HG02885 (cell line): ENCODE measurements around the gene SIT1.
"Not testable (repeated sequence)": the region's sequence is repeated elsewhere in the genome, so short reads cannot be mapped to it uniquely, and the experiment has no call there.

Source experiments
- ATAC-seq: cut with Tn5 transposase; IDR thresholded peaks from one replicate; pipeline ENCODE4 v1.9.1; 2021; ENCODE audit warnings: mild to moderate bottlenecking; ENCODE audit not compliant: unreplicated experiment, poor library complexity

SIT1 gene

DNA sequence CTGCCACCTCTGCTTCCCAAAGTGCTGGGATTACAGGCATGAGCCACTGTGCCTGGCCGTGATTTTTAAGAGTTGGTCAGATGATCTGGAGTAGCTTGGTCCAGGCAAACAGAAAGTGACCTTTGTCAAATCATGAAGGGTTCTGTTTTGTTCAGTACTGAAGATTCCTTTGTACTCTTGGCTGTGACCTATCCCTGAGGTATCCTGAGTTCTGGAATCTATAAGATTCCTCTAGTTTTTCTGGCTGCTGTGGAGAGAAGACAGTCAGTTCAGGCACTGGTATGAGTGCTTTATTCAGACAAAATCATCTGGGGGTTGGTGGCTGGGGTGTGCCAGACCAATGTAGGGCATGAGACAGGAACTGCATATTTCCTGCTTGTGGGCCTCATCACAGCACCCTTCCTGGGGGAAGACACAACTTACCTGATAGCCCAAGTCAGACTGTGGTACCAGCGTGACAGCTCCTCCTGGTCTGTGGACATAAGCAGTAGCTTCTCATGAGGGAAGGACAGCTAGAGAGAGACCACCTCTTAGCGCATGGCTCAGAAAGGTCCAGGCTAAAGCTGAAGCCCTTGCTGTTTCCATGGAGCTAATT lies 11.1 kb upstream of the SIT1 start:
- no peak for ATAC-seq

GRCh38 chr9:35660966-35661415 lies 10.3 kb upstream of the SIT1 start:
- no peak for ATAC-seq

GRCh38 chr9:35659340-35659739 lies 8.6 kb upstream of the SIT1 start:
- no peak for ATAC-seq

- no peak for ATAC-seq
Observed at GRCh38 chr9:35658968-35659220, 8.2 kb upstream of the SIT1 start.

DNA sequence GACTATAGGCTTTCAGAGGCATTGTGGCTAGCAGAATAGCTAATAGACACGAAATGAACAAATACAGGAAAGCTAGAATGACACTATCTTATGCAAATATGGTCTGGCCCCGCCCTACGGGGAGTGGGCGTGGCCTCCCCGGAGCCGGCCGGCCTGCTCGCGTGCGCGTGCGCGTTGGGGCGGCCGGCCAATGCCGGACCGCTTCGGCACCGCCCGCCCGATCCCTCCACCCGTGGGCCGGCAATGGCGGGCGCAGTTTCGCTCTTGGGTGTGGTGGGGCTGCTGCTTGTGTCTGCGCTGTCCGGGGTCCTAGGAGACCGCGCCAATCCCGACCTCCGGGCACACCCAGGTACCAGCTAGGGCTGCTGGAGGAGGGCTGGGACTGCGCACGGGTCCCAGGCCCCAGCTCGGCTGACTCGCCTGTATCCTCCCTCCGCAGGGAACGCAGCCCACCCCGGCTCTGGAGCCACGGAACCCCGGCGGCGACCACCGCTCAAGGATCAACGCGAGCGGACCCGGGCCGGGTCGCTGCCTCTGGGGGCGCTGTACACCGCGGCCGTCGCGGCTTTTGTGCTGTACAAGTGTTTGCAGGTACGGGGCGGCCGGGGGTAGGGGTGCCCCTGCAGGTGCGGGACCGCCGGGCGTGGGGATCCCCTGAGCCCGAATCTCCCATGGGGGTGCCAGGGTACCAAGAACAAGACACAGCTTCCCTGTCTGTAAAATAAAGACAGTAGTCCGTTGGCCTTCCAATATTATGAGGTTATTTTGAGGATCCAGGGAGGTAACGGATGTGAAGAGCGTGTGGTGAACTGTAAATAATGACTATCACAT lies 7.6 kb upstream of the SIT1 start, which contains the start of gene CCDC107:
CCDC107 (plus strand) TSS at position 156 of the 831 bp plus-strand sequence; CDS start at position 244, 88 bp downstream.
- peak; percentile 72 for ATAC-seq

- ATAC-seq = peak; percentile 88
Observed at GRCh38 chr9:35657546-35658136, 6.9 kb upstream of the SIT1 start, which contains the start of gene RMRP. RMRP (minus strand) TSS chr9:35658019.

- ATAC-seq = no peak
Observed at GRCh38 chr9:35656831-35657545, 6.3 kb upstream of the SIT1 start.

DNA sequence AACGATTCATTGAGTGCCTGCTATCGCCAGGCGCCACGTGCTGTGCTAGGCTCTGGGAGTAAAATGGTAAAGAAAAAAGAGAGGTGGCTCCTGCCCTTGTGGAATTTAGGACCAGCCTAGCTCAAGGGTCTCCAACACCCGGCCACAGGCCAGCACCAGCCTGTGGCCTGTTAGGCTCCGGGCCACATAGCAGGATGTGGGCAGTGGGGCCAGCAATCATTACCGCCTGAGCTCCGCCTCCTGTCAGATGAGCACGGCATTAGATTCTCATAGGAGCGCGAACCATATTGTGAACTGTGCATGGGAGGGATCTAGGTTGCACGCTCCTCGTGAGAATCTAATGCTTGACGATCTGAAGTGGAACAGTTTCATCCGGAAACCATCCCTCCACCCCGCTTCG lies 5.6 kb upstream of the SIT1 start:
- no peak for ATAC-seq

GRCh38 chr9:35653611-35654010 lies 2.9 kb upstream of the SIT1 start:
- no peak for ATAC-seq

GRCh38 chr9:35652829-35653209 lies 2.1 kb upstream of the SIT1 start:
- ATAC-seq = no peak

GRCh38 chr9:35651956-35652828 lies 1.5 kb upstream of the SIT1 start:
- no peak for ATAC-seq

DNA sequence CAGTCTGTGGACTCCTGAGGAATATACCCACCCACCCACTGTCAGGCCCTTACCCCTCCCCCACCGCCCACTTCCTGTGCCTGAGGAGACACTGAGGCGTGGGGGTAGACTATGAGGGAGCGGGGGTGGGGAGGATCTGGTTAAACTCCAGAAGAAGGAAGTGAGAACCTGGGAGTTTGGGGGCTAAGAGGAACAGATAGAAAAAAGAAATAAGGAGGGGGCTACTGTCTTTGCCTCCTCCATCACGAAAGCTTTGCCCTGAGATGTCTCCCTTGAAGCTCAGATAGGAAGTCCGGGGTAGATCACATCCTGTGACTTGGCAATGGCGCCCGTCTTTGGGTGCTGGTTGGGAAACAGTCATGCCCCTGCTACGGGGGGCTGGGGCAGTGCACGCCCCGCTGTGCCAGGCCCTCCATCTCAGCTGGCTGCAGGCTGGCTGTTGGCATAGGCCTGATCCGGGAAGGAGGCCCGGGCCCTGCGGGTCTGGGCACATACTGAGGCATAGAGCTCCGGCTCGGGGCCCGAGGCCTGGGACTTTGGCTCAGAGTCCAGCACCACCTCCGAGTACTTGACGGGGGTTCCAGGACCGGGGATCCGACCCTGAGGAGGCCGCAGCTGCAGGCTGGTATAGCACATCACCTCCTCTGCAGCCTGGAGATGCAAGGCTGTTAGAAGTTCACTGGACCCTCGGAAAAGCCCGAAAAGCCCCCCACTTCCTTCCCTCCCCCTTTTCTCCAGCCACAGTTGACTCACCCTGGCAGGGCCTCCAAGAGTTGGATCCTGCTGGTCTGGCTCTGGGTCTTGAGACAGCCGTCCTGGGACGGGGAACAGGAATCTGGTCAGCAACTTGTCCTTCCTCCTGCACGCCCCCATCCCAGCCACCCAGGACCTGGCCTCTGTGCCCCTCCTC lies 1.0 kb downstream of the SIT1 start:
- ATAC-seq = no peak

GRCh38 chr9:35646533-35647265 lies 4.0 kb downstream of the SIT1 start:
- peak; percentile 85 for ATAC-seq

- ATAC-seq = no peak
Observed at GRCh38 chr9:35646153-35646532, 4.6 kb downstream of the SIT1 start.

GRCh38 chr9:35645736-35646135 lies 5.0 kb downstream of the SIT1 start:
- not testable (repeated sequence) for ATAC-seq

GRCh38 chr9:35643046-35643445 lies 7.7 kb downstream of the SIT1 start:
- no peak for ATAC-seq

DNA sequence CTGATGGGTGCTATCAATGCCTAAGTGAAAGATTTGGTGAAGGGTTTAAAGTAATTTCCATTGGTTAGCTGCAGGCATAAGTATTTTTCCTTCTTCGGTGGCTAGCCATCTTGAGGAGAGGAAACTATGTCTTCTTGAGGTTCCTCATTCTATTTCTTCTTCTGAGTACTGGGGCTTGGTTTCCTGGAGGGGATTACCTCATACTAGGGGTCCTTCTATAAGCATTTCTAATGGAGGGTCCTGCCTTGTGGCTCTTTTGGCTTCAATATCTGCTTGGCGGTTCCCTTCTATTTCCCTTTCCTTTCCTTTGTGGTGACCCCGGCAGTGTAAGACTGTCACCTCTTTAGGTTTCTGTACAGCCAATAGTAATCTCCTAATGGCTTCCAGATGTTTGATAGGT lies 9.3 kb downstream of the SIT1 start:
- ATAC-seq = not testable (repeated sequence)

- not testable (repeated sequence) for ATAC-seq
Observed at GRCh38 chr9:35640431-35640830, 10.3 kb downstream of the SIT1 start.
